ENCODE data around the gene SYNPO2.

GRCh38 chr4:118964891-118965411 is 76.3 kb downstream of the SYNPO2 start:
- TF ChIP-seq CTCF (IDR thresholded peaks at IDR 0.05; ENCODE audit: insufficient read depth, low read length, poor library complexity, severe bottlenecking) (no peak), EZH2phosphoT487 (conservative IDR thresholded peaks at IDR 0.05; ENCODE audit: low read length) (no peak)
